ELR (cell line): ENCODE measurements around the gene ZNF236.

ENCODE experiments used
- DNase-seq: peaks from one replicate; pipeline ENCODE4 v3.0.0-alpha.2; 2015; ENCODE audit warnings: low read depth

ZNF236 gene

DNA sequence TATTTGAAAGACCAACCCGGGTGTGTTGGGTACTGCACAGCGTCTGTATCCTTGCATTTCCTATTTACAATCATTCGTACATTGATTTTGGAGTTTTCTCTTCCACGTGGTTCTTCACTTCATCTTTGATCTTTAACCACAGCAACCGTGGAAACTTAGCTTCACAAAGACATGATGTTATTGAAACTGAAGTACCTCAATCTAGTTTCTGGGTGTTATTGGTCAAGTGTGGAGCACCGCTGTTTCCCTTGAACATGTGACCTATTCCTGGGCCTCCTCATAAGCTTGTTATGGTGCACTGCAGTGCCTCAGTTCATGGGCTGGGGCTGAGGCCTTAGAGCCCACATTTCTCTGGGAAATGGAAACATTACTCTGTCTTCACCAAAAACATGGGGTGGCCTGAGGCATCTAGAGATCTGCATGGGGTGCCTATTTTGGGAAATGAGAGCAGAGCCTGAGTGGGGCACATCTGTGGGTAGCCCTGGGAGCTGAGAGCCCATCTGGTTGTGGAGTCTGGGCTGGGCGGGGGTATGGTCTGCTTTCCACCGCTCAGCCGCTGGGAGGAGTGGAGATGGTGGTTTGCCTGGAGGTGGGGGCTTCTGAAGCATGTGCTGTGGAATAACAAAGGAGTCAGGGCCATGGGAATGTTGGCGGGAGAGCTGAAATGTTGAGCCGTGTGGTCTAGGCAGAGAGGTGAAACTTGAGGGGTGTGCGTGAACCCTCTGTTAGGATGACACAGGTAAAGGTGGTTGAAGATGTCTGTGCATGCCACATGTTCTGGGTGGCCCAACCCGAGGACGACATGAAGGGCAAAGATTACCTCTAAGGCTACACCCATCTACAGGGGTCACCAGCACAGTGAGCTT, 37.4 kb downstream of the ZNF236 start:
- DNase-seq = no peak

DNA sequence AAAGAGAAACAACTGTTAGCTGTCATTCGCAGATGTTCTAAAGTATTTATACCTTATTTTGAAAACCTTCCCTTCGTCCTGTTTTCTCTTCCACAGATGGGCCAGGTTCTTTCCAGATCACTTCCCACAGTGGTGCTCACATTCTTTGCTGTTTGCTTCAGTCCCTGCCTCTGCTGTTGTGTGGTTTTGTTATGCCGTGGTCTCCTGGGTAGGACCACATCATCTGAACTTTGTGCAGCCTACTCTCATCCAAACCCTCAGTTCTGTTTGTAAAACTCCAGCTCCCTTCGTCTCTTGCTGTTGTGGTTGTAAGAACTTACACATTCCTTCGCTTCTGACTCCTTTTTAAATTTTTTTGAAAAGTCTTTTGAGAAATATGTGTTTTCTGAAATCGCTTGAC, 38.1 kb downstream of the ZNF236 start:
- no peak for DNase-seq

DNA sequence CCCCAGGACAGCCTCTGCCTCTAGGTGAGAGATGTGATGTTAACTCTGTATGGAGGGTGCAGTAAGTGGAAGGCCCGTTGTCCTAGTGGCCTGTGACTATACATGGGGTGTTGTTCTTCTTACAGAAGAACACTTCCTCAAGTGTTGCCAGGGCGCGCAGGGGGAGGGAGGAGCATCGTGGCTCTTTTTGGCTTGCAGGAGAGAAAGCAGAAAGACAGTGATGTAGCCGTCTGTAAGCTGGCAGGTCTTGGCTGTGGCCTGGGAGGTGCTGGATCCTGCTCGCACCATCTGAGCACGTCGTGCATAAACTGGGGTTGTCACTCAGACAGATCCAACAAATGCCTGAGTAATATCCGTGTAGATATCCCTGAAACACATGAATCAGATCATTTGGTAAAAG, 44.3 kb downstream of the ZNF236 start:
- no peak for DNase-seq

DNA sequence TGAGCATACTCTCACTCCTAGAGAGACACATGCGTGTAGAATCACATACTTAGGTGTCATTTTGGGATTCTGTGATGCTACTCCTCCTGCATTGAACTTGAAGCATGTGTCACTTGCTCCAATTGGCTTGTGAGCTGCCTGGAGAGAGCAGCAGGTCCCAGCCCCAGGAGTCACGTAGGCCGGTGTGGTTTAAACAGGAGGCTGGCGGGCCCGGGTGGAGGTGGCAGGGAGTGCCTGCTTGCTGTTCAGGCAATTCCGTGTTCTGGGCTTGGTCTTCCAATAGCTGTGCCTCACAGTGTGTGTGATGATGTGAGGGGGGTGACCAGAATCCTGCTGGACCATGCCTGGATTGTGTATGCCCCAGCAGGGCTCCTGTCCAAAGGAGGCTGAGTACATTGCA, 51.0 kb downstream of the ZNF236 start:
- no peak for DNase-seq

DNA sequence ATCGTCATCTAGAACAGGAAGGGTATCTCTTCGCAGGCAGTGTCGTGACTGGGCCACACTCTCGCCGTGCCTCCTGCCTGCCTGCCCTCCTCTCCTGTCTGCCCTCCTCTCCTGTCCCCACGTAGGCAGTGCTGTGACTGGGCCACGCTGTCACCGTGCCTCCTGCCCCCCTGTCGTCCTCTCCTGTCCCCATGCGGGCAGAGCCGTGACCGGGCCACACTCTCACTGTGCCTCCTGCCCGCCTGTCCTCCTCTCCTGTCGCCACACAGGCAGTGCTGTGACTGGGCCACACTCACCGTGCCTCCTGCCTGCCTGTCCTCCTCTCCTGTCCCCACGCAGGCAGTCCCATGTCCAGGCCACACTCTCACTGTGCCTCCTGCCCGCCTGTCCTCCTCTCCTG, 51.4 kb downstream of the ZNF236 start:
- DNase-seq = no peak

DNA sequence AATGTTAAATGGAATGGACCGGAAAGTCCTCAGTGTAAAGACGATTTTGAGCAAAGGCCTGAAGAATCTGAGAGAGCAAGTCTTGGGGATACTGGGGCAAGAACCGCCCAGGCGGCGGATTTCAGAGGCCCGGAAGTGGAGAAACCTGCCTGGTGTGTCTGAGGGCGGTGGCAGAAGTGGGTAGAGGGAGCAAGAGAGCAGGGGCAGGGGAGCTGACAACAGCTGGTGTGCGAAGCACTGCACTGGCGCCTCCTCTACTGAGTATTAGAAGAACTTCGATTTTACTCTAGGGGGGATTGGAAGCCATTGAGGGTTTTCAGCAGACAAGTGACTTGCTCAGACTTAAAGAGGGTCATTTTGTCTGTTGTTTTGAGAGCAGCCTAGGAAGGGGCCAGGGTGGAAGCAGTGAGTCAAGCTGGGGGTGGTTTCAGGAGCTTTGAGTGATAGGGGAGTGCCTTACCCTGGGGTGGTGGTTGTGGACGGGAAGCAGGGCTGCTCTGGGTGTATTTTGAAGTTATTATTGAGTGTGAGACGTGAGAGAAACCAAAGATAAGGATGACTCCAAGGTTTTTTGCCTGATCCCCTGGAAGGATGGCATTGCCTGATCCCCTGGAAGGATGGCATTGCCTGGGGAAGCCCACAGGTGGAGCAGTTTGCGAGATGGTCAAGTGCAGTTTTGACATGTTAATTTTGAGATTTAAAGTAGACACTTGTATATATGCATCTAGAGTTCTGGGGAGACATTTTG, 52.5 kb downstream of the ZNF236 start:
- DNase-seq = no peak

DNA sequence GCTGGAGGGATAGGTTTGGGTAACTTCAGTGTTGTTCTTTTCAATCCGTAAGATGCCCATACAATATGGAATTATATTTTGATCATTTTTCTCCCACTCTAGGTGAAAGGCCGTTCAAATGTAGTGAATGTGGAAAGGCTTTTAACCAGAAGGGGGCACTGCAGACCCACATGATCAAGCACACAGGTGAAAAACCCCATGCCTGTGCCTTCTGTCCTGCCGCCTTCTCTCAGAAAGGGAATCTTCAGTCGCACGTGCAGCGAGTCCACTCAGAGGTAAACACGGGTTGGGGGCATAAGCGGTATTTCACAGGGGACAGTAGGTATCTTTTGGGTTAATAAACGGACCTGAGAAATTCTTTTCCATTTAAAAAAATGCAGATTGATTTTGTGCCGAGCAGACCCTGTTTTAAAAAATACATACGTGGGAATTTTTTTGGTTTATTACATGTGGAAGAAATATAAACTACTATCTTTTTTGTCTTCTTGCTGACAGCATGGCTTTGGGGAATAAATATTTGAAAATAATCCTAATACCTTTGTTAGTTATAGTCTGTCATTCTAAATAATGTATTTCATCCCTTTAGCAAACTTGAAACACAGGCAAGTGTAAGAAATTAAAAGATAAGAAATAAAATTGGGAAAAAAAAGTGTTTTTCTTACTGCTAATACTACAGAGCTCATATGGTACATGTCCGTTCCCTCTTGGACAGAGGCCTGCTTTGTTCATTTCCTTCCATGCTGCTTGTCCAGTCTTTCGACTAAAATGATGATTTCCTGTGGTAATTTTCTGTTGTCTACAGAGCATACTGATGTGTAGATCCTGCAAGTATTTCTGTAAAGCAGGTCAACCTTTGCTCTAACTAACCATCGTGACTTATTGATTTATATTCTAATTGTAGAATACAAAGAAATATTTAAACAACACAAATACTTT, 53.3 kb downstream of the ZNF236 start:
- DNase-seq = peak; percentile 53

DNA sequence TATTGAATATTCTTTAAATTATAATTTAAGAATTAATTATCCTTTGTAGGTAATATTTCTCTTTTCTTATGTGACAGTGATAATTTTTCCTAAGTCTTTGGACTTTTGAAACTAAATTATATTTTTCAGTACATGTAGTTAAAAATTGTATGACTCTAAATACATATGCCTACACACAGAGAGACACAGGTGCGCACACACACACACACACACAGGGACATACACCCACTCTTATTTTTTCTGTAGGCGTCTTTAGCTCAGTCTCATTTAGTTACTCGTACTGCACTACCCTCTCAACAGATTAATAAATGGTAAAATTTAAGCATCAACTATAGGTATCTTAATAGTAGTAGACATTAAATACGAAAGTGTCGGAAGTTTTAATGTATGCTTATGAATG, 56.1 kb downstream of the ZNF236 start:
- no peak for DNase-seq

DNA sequence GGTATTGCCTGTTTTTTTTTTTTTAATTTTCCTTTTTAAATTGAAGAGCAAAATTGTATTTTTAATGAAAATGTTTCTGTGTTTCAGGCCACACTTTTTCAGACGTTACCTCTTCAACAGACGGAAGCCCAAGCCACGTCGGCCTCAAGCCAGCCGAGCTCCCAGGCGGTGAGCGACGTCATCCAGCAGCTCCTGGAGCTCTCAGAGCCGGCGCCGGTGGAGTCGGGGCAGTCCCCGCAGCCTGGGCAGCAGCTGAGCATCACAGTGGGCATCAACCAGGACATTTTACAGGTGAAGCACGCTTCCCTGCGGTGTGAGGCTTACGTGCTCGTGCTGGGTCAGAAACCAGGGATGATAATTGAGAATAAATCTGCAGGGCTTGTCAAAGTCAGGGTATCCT, 57.7 kb downstream of the ZNF236 start:
- no peak for DNase-seq

DNA sequence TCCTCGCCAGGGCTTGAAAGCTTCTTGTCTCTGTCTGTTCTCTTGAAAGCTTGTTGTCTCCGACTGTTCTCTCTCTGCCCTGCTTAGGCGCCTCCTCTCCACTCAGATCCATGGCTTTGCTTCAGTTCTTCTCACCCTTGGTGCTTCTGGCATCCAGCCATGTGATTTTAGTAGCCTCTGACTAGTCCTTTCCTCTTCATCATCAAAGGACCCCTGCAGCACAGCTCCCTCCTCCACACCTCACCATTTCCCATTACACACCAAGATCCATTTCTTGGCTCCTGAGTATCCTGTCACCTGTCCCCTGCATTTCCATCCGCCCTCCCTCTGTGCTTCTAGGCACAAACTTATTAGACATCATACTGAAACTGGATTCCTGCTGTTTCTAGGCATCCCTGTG, 59.4 kb downstream of the ZNF236 start:
- no peak for DNase-seq

DNA sequence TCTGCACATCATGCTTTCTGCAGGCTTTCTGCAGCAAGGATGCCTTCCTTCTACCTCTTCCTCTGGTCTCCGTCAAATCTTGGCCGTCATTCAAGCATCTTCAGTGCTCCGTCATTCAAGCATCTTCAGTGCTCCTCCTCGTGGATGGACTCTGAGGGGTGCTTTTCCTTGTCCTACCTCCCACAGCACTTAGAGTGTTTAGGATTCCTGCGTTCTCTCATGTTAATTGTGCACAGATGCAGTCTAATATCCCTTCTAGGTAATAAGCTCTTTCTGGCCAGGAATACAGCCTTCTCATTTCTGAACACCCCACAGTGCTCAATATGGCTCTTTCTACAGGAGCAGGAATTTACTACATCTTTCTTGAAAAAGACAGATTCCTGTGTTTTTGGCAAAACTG, 59.8 kb downstream of the ZNF236 start:
- DNase-seq = no peak

DNA sequence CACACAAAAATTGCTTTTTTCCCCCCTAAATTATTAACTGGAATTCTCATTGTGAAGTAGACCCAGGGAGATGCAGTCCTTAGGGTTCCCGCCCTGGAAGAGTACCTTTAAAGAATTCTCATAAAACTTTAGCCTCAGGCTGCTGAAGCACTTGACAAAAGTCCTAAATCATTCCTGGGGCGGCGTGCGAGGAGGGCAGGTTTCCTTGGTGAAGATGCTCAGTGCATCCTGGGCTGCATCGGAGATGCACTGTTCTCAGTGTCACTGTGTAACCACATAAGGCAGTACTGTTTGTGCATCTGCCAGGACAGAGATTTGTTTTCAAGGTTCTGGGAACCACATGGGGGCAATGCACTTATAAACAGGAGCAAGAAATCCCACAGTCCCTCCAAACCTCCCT, 62.6 kb downstream of the ZNF236 start:
- DNase-seq = no peak

DNA sequence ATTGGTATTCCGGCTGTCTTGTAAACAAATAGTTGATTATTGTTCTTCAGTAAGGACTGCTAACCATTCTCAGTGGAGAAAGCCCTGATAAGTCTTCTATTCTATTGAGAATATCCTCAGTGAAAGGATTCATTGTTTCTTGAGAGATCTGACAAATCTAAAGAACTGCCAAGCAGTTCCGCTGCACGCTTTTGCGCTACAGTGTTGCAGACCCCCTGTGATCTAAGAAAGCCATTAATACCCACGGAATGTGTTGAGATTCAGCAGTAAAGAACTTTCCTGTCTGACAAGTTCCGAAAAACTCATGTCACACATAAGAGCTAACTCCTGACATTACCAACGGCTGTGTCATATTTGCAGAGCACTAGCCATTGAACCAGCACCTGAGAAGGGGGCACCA, 63.8 kb downstream of the ZNF236 start:
- no peak for DNase-seq

DNA sequence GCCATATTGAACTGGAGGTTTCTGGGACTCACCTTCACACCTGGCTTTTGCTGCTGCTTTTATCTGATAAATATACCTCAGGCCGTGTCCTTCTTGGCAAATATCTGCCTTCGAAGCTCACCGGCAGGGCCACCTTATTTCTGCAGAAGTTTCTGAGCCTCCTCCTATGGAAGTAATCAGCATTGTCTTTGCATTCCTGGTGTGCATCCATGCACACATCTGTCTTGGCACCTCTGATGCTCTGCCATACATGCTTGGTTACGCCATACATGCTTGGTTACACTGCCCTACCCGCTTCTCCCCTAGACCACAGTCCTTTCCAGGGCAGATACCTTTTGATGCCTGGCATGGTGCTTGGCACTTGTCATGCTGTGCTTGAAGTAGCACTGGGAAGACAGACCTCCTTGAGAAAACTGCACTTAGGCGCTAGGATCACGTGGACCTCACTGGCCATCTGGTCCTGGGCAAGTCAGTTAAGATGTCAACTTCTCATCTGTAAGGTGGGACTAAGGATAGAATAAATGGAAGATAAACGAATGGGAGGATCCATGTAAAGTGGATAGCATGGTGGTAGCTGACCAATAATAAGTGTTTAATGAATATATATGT, 66.8 kb downstream of the ZNF236 start:
- no peak for DNase-seq

DNA sequence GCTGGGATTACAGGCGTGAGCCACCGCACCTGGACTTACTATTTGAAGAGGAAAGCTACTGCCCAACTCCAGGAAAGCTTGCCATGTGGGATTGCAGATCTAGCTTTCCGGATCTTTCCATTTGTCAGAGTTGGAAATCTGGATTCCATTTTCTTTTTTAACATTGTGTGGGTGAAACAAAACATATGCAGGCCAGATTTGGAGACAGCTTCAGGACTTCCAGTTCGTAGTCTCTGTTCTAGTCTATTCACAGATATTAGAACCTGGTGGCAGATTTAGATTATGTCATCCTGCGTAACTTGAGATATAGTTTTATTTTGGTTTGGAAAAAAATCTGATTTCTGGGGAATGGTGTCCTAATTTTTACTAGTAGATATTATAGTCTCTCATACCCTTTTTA, 70.5 kb downstream of the ZNF236 start:
- DNase-seq = no peak

DNA sequence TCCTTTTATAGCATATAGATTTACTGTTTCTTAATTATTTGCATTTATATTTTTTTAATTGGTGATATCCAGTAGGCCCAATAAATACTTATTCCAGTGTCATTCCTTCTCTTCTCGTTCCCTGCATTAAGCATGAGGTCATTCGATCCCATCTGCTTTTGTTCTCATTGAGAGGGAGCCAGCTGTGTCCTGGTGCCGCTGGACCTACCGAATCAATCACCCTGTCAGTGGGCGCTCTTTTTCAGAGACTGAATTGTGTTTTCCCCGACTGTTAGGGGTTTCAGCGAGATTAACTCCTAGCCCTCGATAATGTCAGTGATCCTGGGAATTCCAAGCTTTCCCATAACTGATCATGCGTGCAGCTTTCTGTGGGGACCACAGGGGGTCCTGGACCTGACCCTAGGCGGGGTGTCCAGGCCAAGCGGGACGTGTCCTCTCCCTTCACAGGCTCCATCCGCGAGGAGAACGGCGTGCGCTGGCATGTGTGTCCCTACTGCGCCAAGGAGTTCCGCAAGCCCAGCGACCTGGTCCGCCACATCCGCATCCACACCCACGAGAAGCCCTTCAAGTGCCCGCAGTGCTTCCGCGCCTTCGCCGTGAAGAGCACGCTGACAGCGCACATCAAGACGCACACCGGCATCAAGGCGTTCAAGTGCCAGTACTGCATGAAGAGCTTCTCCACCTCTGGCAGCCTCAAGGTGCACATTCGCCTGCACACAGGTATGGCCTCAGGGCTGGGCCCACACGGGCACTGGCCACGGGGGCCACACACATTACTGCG, 72.4 kb downstream of the ZNF236 start:
- no peak for DNase-seq

DNA sequence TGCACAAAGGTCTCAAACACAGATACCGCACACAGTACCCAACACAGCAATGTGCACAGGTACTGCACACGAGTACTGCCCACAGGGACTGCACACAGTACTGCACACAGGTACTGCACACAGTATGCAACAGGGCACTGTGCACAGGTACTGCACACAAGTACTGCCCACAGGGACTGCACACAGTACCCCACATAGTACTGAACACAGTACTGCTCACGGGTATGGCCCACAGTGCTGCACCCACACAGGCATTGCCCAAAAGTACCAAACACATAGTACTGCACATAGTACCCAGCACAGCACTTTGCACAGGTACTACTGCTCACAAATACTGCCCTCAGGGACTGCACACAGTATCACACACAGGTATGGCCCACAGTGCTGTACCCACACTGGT, 73.1 kb downstream of the ZNF236 start:
- no peak for DNase-seq

DNA sequence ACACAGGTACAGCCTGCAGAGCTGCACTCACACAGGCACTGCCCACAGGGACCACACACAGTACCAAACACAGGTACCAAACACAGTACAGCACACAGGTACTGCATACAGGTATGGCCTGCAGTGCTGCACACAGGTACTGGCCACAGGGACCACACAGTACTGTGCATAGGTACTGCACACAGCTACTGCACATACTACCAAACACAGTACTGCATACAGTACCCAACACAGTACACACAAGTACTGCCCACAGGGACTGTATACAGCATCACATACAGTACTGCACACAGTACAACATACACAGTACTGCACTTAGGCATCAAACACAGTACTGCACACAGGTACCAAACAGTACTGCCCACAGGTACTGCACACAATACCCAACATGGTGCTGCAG, 74.3 kb downstream of the ZNF236 start:
- no peak for DNase-seq

DNA sequence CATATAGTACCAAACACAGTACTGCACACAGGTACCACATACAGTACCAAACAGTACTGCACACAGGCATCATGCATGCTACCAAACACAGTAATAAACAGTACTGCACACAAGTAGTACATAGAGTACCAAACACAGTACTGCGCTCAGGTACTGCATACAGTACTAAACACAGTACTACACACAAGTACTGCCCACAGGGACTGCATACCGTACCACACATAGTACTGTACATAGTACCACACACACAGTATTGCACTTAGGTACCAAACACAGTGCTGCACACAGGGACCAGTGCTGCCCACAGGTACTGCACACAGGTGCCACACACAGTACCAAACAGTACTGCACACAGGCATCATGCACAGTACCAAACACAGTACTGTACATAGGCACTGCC, 74.9 kb downstream of the ZNF236 start:
- DNase-seq = no peak

DNA sequence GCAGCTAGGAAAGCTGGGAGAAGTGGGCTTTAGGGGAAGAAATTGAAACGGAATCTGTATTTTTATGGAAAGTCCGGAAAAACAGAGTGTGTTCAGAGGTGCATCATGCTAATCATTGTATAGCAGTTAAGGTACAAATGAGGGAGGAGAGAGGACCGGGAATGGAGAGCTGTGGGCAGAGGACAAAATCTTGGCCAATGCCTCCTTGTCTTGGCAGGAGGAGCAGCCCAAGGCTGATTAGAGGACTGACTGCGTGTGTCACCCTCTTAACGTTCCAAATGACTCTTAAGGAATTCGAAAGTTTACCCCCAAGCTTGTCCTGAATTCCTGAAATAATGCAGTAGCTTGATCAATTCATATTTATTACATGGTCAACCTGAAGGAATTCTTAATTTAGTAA, 81.0 kb downstream of the ZNF236 start:
- no peak for DNase-seq

DNA sequence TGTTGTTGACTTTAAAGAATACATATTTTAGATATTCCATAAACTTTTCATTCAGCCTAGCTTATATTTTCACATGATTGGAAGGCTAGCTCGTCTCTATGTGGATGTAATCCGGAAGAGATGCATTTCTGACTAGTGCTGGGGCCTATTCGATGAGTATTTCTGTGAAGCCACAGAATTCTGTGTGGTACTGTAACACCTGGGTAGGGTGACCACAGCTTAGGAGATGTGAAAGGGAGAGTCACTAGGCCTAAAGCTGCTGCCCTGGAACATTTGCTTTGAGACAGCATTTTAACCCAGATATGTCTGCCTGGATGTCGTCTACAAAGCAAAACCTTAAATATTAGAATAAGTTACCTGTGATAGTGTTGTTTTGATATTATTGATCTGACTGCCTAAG, 83.5 kb downstream of the ZNF236 start:
- DNase-seq = no peak
